ENCODE data around the gene FLACC1.
A peak's percentile ranks its signal among the peaks of the same experiment; 100 is the strongest.

Gene FLACC1, protein sequence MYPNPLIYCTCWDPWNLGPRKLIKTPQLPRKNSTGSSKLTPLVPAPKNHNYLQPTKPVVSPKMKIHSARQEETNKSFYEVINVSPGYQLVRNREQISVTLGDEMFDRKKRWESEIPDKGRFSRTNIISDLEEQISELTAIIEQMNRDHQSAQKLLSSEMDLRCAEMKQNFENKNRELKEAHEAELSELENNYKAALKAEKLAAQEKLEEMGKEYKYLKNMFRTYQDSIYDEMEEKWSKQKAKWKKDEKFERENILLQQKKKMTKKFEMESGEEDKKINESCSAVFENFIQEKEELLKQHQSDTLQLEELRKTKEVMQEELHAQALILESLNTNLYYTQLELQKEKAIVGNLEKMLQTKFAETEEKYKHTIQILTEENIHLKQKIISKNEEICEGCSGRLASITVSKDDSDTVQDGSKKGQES

DNA sequence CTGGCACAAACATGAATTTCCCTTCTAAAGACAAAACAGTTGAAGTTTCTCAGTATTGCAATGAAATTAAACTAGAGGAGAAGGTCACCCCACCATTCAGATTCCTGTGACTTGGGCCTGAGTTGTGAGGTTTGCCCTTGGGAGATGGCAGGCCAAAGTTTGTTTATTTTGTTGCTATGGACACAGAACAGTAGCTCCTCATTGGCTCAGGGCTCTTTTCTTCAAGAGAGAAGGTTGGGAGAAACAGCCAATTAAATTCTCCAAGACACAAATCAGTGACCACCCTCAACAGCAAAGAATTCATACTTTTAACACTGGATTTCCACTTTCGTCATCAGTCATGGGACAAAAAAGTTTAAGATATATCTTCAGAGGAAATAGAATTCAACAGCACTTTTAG, at the start of gene FLACC1:
FLACC1 (minus strand) TSS at position 125 of the 400 bp plus-strand sequence. CDS start 5,941 bp downstream, outside the sequence.
- TF ChIP-seq CTCF (IDR thresholded peaks at IDR 0.05) = no peak
- Mint-ChIP-seq H3K4me1 (peaks cover 15% of the 10 kb centered on the region), H3K9me3 (peaks cover under 1% of the 10 kb centered on the region), H3K27me3 (ENCODE audit: low read depth, poor library complexity) (no peaks in the 10 kb centered on the region), H3K36me3 (ENCODE audit: low read depth) (peaks cover 6% of the 10 kb centered on the region), H3K27ac (peak within 1 kb of the TSS; percentile 97), H3K4me3 (peak within 1 kb of the TSS; percentile 14)
- DNase-seq = peak; percentile 39

- Mint-ChIP-seq H3K4me3 (no peak overlapping the region), H3K27ac (no peak overlapping the region)
Measured at GRCh38 chr2:201406077-201406662, 49.0 kb upstream of the FLACC1 start.

DNA sequence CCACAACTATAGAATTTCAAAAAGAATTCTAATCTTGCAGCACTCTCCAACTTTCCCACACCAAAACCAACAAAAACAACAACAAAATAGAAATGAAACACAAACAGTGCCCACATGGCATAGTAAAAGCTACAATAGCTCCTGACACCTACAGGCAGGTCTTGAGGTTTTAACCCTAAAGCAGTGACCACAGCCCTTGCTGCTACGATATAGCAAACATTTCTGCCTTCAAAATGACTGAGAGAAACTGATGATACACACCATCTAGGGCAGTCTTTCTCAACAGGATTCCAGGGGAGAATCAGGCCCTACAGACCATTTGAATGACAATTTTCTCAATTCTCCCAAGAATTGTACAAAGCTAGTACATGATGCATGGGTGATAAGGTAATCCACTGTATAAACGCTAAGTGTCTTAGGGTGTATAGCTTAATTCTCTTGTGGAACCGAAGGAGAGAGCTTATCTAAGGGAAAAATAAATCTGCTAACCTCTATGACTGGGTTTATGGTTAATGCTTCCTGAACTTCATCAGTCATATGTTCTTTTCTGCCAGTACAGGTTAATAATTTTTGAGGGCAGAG, 47.6 kb upstream of the FLACC1 start:
- no peaks in the 10 kb centered on the region for H3K4me1 Mint-ChIP-seq
- no peaks in the 10 kb centered on the region for H3K9me3 Mint-ChIP-seq
- DNase-seq = no peak
- no peaks in the 10 kb centered on the region for H3K36me3 Mint-ChIP-seq (ENCODE audit: low read depth)
- H3K4me3 Mint-ChIP-seq = no peak overlapping the region
- no peaks in the 10 kb centered on the region for H3K27me3 Mint-ChIP-seq (ENCODE audit: low read depth, poor library complexity)
- peak overlapping the region; percentile 1 for H3K27ac Mint-ChIP-seq
- no peak for TF ChIP-seq CTCF (IDR thresholded peaks at IDR 0.05)

More at GRCh38 chr2:201406077-201406662, 49.0 kb upstream of the FLACC1 start:
- Mint-ChIP-seq H3K9me3 (no peaks in the 10 kb centered on the region), H3K36me3 (ENCODE audit: low read depth) (peaks cover 4% of the 10 kb centered on the region), H3K27me3 (ENCODE audit: low read depth, poor library complexity) (no peaks in the 10 kb centered on the region), H3K4me1 (no peaks in the 10 kb centered on the region)
- no peak for TF ChIP-seq CTCF (IDR thresholded peaks at IDR 0.05)
- no peak for DNase-seq

DNA sequence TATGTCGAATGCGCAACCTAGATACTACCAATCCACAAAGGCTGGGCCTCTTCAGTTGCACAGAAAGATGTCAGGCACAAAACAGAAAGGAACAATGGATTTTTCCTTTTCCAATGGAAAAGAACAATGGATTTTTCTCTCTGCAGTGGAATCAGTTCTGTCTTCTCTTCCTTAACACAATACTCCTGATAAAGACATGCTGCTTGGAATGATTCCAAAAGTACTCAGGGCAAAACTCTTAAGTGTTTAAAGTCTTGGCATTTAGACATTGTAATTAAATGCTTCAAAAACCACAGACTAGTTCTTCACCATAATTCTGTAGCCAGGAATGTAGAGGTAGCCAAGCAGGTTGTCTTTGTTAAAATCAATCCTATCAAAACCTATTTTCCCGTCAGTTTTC, 46.7 kb upstream of the FLACC1 start:
- Mint-ChIP-seq H3K4me1 (no peaks in the 10 kb centered on the region), H3K27me3 (ENCODE audit: low read depth, poor library complexity) (no peaks in the 10 kb centered on the region)
- DNase-seq = no peak

More for the DNA sequence above, 46.7 kb upstream of the FLACC1 start:
- no peak for TF ChIP-seq CTCF (IDR thresholded peaks at IDR 0.05)
- H3K4me3 Mint-ChIP-seq = no peak overlapping the region
- no peaks in the 10 kb centered on the region for H3K9me3 Mint-ChIP-seq
- no peaks in the 10 kb centered on the region for H3K36me3 Mint-ChIP-seq (ENCODE audit: low read depth)
- H3K27ac Mint-ChIP-seq = no peak overlapping the region
